Pancreas (tissue), 10 donors: ENCODE results near the gene NIPAL3. TPM values are rescaled to one million over a fixed set of nuclear protein-coding genes. Genes with fewer than 3 reads are reported as not detected.
A peak's percentile ranks its signal among the peaks of the same experiment; 100 is the strongest.

Experiments used
- ATAC-seq, 4 donors: fragments of 200-7000 bp; cut with Tn5 transposase; one replicate each; pipeline versions ENCODE4 v1.8.0 to v1.9.1; 2020; ENCODE audit warnings: mild to moderate bottlenecking in 4 of 4, moderate library complexity in 4 of 4
- DNase-seq, 6 donors: peaks; one replicate each; pipeline ENCODE4 v3.0.0-alpha.2; 2020
- FAIRE-seq: peaks from 2 replicates; lab custom pipeline; 2012; peaks lifted over from hg19 to GRCh38; lab: Jason Lieb, UNC
- H3K27ac ChIP-seq, 4 donors: fragments of 200-600 bp; sonication (generic); 1 replicate in 3 of 4; 2 replicates in 1 of 4; pipeline versions ENCODE4 v1.5.0 to v1.8.0; 2020
- H3K27me3 ChIP-seq, 4 donors: fragments of 200-600 bp; one replicate each; pipeline ENCODE4 v1.8.0; 2021
- H3K36me3 ChIP-seq, 3 donors: fragments of 200-600 bp; sonication (generic) in 1 of 3; one replicate each; pipeline versions ENCODE4 v1.5.0 to v1.8.0; 2020 to 2021
- H3K4me1 ChIP-seq, 3 donors: fragments of 200-600 bp; one replicate each; pipeline ENCODE4 v1.8.0; 2021
- H3K4me3 ChIP-seq, 4 donors: fragments of 200-600 bp; sonication (generic) in 2 of 4; one replicate each; pipeline versions ENCODE4 v1.5.0 to v1.8.0; 2020 to 2021
- H3K9me3 ChIP-seq, 4 donors: fragments of 200-600 bp; one replicate each; pipeline ENCODE4 v1.8.0; 2021
- CTCF ChIP-seq, 4 donors: fragments of 200-600 bp; sonication (generic) in 3 of 4; IDR thresholded peaks; one replicate each; pipeline versions ENCODE4 v1.5.0 to v1.8.0; 2021; ENCODE audit warnings: antibody characterized with exemption in 4 of 4
- WGBS, 2 donors: extraction: QIAGEN DNeasy Blood & Tissue Kit; methylation state at CpG; one replicate each; pipeline ENCODE4 v1.1.7; 2013; 5-methylcytosine and 5-hydroxymethylcytosine counted together
- intact Hi-C, 3 donors: fragments of 100-400 bp; cut with DNase I; formaldehyde crosslinking; loops; one replicate each; pipeline versions ENCODE4 v1.11.1 to v1.14.2; 2022
- polyA plus RNA-seq, 2 donors: library from polyadenylated mRNA; stranded (reverse); fragments of 200-250 nt; gene quantifications; one replicate each; pipeline ENCODE4 v1.2.3, GENCODE V29; 2013
- total RNA-seq, 6 donors: library from RNA; stranded (reverse); fragmentation: NEBNext Ultra II Directional in 4 of 6; extraction: Animal tissue kit (Norgen Biotek cat#: 25700) in 4 of 6; gene quantifications; one replicate each; pipeline versions ENCODE4 v1.2.1 to v1.2.4, GENCODE V29; 2021 to 2023
- donor health status: healthy with polysubstance abuse.
- donor health status: DM: no; HTN: no; CAD: no; lungs with moderate emphysema.
- donor health status: DM: no; HTN: no; CAD: no.
- donor health status: control.
- donor health status: control.
- donor health status: Bipolar disorder and iron deficiency.
- donor health status: DM: yes; HTN: yes; CAD: no.
- donor health status: DM: no; HTN: no; CAD: no.
- donor health status: DM: no; HTN: no; CAD: no.
- donor health status: DM: yes; HTN: yes; CAD: no.

NIPAL3 gene
- total and polyA plus RNA-seq, 8 donors: 7.2 to 25.4 (median 18.5) TPM

GRCh38 chr1:24438423-24438901 is 22.9 kb downstream of the NIPAL3 start:
- Histone ChIP-seq H3K27ac (no peak overlapping the region), H3K4me3 (no peak overlapping the region), H3K36me3 (peaks cover 0 to 4% (median 0%) of the 10 kb centered on the region in 3 donors), H3K27me3 (no peaks in the 10 kb centered on the region), H3K4me1 (peaks cover 0 to 3% (median 0%) of the 10 kb centered on the region in 3 donors), H3K9me3 (no peaks in the 10 kb centered on the region)
- no peak for DNase-seq
- 80 to 87% methylated on average over 9 of the region's 9 CpGs for WGBS, 2 donors
- TF ChIP-seq CTCF (IDR thresholded peaks at IDR 0.05): no peak
- intact Hi-C loops: no loop called here
- FAIRE-seq: no peak
- ATAC-seq: peak in 2 of 4 donors; percentile 22 to 44

GRCh38 chr1:24440436-24440835 is 24.8 kb downstream of the NIPAL3 start:
- H3K4me3 ChIP-seq: no peak overlapping the region
- no peaks in the 10 kb centered on the region for H3K9me3 ChIP-seq
- DNase-seq: no peak
- H3K27me3 ChIP-seq: no peaks in the 10 kb centered on the region
- WGBS, 2 donors: 93% methylated on average over 2 of the region's 2 CpGs
- peaks cover 0 to 4% (median 0%) of the 10 kb centered on the region in 3 donors for H3K36me3 ChIP-seq
- no peak for TF ChIP-seq CTCF (IDR thresholded peaks at IDR 0.05)
- no peak for ATAC-seq
- FAIRE-seq: no peak
- peaks cover 0 to 4% (median 0%) of the 10 kb centered on the region in 3 donors for H3K4me1 ChIP-seq
- no peak overlapping the region for H3K27ac ChIP-seq
- intact Hi-C loops: no loop called here

- no peaks in the 10 kb centered on the region for H3K9me3 ChIP-seq
- no peak for ATAC-seq
- no peak for DNase-seq
- no peaks in the 10 kb centered on the region for H3K27me3 ChIP-seq
- peaks cover 0 to 4% (median 0%) of the 10 kb centered on the region in 3 donors for H3K36me3 ChIP-seq
- WGBS, 2 donors: 89 to 93% methylated on average over 7 of the region's 7 CpGs
- intact Hi-C loops: no loop called here
- no peak for TF ChIP-seq CTCF (IDR thresholded peaks at IDR 0.05)
- H3K27ac ChIP-seq: no peak overlapping the region
- H3K4me3 ChIP-seq: no peak overlapping the region
- FAIRE-seq: no peak
- peaks cover 0 to 4% (median 0%) of the 10 kb centered on the region in 3 donors for H3K4me1 ChIP-seq
Observed at GRCh38 chr1:24441480-24441879, 25.9 kb downstream of the NIPAL3 start.

- Histone ChIP-seq H3K4me3 (no peak overlapping the region), H3K9me3 (no peaks in the 10 kb centered on the region), H3K4me1 (peaks cover 0 to 4% (median 0%) of the 10 kb centered on the region in 3 donors), H3K27ac (no peak overlapping the region), H3K27me3 (no peaks in the 10 kb centered on the region), H3K36me3 (peaks cover 0 to 4% (median 0%) of the 10 kb centered on the region in 3 donors)
- no peak for ATAC-seq
- 92 to 93% methylated on average over 14 of the region's 14 CpGs for WGBS, 2 donors
- no peak for FAIRE-seq
- intact Hi-C loops: no loop called here
- no peak for TF ChIP-seq CTCF (IDR thresholded peaks at IDR 0.05)
- DNase-seq: no peak
Observed at GRCh38 chr1:24441996-24442668, 26.5 kb downstream of the NIPAL3 start.

GRCh38 chr1:24442764-24443163 is 27.2 kb downstream of the NIPAL3 start:
- Histone ChIP-seq H3K9me3 (no peaks in the 10 kb centered on the region), H3K36me3 (peaks cover 0 to 4% (median 0%) of the 10 kb centered on the region in 3 donors), H3K4me3 (no peak overlapping the region), H3K4me1 (peaks cover 0 to 4% (median 0%) of the 10 kb centered on the region in 3 donors), H3K27me3 (no peaks in the 10 kb centered on the region), H3K27ac (no peak overlapping the region)
- FAIRE-seq: no peak
- peak in 1 of 4 donors; percentile 12 for ATAC-seq
- intact Hi-C loops: no loop called here
- no peak for DNase-seq
- TF ChIP-seq CTCF (IDR thresholded peaks at IDR 0.05): no peak
